Activated T-cell treated with anti-CD3 and anti-CD28 coated beads, Interleukin-2, amount 50 U/mL, for 72 hours (primary cell): ENCODE results near the gene ZFHX3. TPM values are rescaled to one million over a fixed set of nuclear protein-coding genes. Genes with fewer than 3 reads are reported as not detected.

Source experiments
- ATAC-seq, 2 donors: fragments of 150-1000 bp; cut with Tn5 transposase; replicated peaks in 1 of 2; 2 replicates each; pipeline ENCODE4 v1.10.0; 2021; ENCODE audit warnings: moderate library complexity in 2 of 2, mild to moderate bottlenecking in 1 of 2
- DNase-seq, 2 donors: peaks; one replicate each; pipeline ENCODE4 v3.0.0; 2021 to 2022; ENCODE audit warnings: mixed read lengths in 1 of 2
- H3K27ac Mint-ChIP-seq: one replicate; pipeline ENCODE4 v1.8.0; 2022; ENCODE audit warnings: mild to moderate bottlenecking, moderate library complexity, mixed read lengths
- H3K27me3 Mint-ChIP-seq: one replicate; pipeline ENCODE4 v1.8.0; 2022; ENCODE audit warnings: low read depth, mixed read lengths
- H3K36me3 Mint-ChIP-seq, 2 donors: one replicate each; pipeline ENCODE4 v1.8.0; 2022; ENCODE audit warnings: mixed read lengths in 2 of 2, mild to moderate bottlenecking in 1 of 2; ENCODE audit not compliant: insufficient read depth in 2 of 2
- H3K4me1 Mint-ChIP-seq: one replicate; pipeline ENCODE4 v1.8.0; 2022; ENCODE audit warnings: low read depth, mixed read lengths
- H3K4me3 Mint-ChIP-seq, 2 donors: one replicate each; pipeline ENCODE4 v1.8.0; 2022; ENCODE audit warnings: mild to moderate bottlenecking in 2 of 2, mixed read lengths in 2 of 2, moderate library complexity in 2 of 2
- H3K9me3 Mint-ChIP-seq, 2 donors: one replicate each; pipeline ENCODE4 v1.8.0; 2022; ENCODE audit warnings: mixed read lengths in 2 of 2
- total RNA-seq, 2 donors: library from RNA; stranded (reverse); gene quantifications; one replicate each; pipeline ENCODE4 v1.2.3, GENCODE V29; 2022

ZFHX3 gene
- total RNA-seq, 2 donors from 2014 or later: 0.35 to 1.0 TPM

DNA sequence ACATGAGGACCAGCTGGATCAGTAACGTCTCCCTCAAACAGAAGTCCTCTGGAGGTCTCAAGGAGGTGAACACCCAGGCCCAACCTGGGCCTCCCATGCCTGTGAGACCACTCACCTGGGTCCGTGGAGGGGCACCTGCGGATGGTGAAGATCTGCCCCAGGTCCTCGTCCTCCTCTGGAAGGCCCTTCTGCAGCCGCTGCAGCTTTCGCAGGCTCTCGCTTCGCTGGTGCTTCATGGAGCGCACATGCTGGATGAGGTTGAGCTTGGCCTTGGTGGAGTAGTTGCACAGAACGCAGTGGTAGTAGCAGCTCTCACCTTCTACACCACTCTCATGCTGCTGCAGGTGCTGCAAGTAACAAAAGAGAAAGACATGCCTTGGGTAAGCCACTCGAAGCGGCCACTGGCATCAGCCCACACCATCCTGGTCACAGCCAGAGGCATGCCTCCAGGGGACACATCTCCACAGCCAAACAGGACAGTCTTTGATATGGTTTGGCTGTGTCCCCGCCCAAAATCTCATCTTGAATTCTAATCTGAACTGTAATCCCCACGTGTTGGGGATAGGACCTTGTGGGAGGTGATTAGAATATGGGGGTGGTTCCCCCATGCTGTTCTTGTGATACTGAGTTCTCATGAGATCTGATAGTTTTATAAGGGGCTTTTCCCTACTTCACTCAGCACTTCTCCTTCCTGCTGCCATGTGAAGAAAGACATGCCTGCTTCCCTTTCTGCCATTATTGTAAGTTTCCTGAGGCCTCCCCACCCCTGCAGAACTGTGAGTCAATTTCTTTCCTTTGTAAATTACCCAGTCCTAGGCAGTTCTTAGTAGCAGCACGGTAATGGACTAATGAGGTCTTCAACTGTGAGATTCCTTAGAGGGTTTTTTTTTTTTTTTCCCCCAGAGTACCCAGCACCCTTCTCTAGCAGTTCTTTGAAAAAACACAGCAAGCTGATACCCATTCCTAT is 158.0 kb downstream of the ZFHX3 start:
- H3K36me3 Mint-ChIP-seq: peaks cover 0 to 4% of the 10 kb centered on the region in 2 donors
- DNase-seq (no peak), ATAC-seq (no peak)
- peaks cover 2 to 8% of the 10 kb centered on the region in 2 donors for H3K9me3 Mint-ChIP-seq
- H3K4me1 Mint-ChIP-seq: no peaks in the 10 kb centered on the region
- H3K27me3 Mint-ChIP-seq: no peaks in the 10 kb centered on the region
- no peak overlapping the region for H3K4me3 Mint-ChIP-seq
- no peak overlapping the region for H3K27ac Mint-ChIP-seq

DNA sequence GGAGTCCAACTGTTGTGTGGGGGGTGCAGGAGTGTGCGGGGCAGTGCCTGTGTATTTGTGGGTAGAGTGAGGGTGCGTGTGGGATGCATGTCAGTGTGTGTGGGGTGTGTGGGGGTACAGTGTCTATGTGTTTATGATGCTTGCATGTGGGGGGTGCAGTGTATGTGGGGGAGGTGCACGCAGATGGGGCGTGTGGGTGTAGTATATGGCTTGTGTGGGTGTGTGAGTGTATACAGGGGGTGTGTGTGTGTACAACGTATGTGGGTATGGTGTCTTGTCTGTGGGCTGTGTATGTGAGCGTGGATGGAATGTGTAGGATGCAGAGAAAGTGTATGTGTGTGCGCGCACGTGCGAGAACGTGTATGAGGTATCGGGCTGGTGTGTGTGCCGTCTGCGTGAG is 160.4 kb downstream of the ZFHX3 start:
- ATAC-seq (no peak), DNase-seq (no peak)
- H3K4me3 Mint-ChIP-seq: no peak overlapping the region
- H3K9me3 Mint-ChIP-seq: peaks cover 2 to 8% of the 10 kb centered on the region in 2 donors
- H3K36me3 Mint-ChIP-seq: peaks cover 0 to 4% of the 10 kb centered on the region in 2 donors
- H3K27me3 Mint-ChIP-seq: no peaks in the 10 kb centered on the region
- H3K27ac Mint-ChIP-seq: no peak overlapping the region
- H3K4me1 Mint-ChIP-seq: peaks cover 5% of the 10 kb centered on the region

- Mint-ChIP-seq H3K4me3 (no peak overlapping the region), H3K36me3 (peaks cover 0 to 4% of the 10 kb centered on the region in 2 donors), H3K9me3 (peaks cover 2 to 8% of the 10 kb centered on the region in 2 donors), H3K27ac (no peak overlapping the region), H3K27me3 (no peaks in the 10 kb centered on the region), H3K4me1 (peaks cover 5% of the 10 kb centered on the region)
- DNase-seq (no peak), ATAC-seq (no peak)
These were observed 161.5 kb downstream of the ZFHX3 start for GRCh38 chr16:72886346-72886974.

DNA sequence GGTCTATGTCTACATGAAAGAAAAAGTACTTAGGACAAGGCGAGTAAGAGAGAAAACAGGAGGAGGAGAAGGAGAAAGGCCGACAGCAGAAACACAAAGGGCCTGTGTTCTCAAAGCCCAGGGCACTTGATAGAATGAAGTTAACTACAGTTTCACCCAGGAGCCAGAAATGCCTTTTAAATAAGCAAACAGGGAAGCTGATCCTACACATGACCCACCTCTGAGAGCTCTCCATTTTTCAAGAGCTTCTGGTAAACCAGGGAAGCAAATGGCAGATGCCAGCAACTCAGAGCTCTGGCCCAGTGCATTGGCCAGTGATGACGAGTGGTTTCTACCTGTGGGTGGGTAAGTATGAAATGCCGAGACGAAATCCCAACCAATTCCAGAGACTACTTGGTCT is 163.4 kb downstream of the ZFHX3 start:
- Mint-ChIP-seq H3K36me3 (peaks cover 0 to 2% of the 10 kb centered on the region in 2 donors), H3K4me3 (no peak overlapping the region), H3K27ac (peak overlapping the region; percentile 52), H3K9me3 (peaks cover 0 to 2% of the 10 kb centered on the region in 2 donors), H3K4me1 (peaks cover 5% of the 10 kb centered on the region), H3K27me3 (no peaks in the 10 kb centered on the region)
- DNase-seq: no peak
- no peak for ATAC-seq

GRCh38 chr16:72884037-72884436 is 163.9 kb downstream of the ZFHX3 start:
- Mint-ChIP-seq H3K27me3 (no peaks in the 10 kb centered on the region), H3K4me1 (peaks cover 5% of the 10 kb centered on the region), H3K9me3 (no peaks in the 10 kb centered on the region), H3K4me3 (no peak overlapping the region), H3K27ac (peak overlapping the region; percentile 52), H3K36me3 (no peaks in the 10 kb centered on the region)
- no peak for DNase-seq
- ATAC-seq: peak in 1 of 2 donors; percentile 53

- DNase-seq (no peak), ATAC-seq (no peak)
- Mint-ChIP-seq H3K4me3 (no peak overlapping the region), H3K36me3 (no peaks in the 10 kb centered on the region), H3K27ac (no peak overlapping the region), H3K9me3 (no peaks in the 10 kb centered on the region), H3K4me1 (peaks cover 27% of the 10 kb centered on the region), H3K27me3 (no peaks in the 10 kb centered on the region)
These were observed 168.1 kb downstream of the ZFHX3 start for GRCh38 chr16:72879846-72880245.

DNA sequence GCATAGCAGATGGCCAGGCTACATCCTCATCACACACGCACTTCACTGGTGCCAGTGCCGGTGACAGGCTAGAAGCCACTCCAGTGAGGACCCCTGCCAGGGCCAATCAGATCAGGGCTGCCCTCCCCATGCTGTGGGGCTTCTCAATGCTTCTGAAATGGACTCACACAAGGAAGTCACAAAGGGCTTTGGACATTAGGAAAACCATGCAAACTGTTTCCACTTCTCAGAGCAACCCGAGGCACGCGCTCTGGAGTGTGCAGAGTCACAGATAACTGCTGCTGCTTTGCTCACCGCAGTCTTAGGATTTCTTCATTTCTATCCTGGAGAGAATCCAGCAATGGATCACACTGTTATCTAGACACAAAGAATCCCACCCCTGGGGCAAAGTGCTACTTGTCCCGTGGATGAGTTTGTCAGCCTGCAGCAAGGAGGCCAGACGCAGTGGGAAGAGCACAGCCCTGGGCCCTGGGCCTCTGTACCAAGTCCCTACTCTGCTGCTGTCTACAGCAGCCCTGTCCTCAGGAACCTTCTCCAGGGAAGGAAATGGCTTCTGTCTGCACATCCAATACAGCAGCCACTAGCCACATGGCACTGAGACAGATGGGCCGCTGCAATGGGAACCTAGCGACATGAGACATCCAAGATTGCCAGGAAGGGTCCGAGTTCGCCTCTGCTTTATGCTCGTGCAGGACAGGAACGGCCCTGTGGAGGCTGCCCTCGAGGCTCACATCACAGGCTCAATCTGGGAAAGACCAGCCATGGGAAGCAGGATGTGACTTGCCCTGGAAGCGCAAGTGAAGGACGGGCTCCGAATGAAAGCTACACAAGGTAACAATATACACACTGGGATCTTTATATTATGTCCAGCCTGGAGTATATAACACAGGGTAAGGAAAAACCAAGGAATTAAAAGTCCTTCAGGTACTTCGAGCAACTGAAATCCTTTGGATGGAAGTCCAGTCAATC is 169.3 kb downstream of the ZFHX3 start:
- Mint-ChIP-seq H3K36me3 (no peaks in the 10 kb centered on the region), H3K4me1 (peaks cover 24% of the 10 kb centered on the region), H3K9me3 (no peaks in the 10 kb centered on the region), H3K27ac (no peak overlapping the region), H3K4me3 (no peak overlapping the region), H3K27me3 (no peaks in the 10 kb centered on the region)
- ATAC-seq (no peak), DNase-seq (no peak)

DNA sequence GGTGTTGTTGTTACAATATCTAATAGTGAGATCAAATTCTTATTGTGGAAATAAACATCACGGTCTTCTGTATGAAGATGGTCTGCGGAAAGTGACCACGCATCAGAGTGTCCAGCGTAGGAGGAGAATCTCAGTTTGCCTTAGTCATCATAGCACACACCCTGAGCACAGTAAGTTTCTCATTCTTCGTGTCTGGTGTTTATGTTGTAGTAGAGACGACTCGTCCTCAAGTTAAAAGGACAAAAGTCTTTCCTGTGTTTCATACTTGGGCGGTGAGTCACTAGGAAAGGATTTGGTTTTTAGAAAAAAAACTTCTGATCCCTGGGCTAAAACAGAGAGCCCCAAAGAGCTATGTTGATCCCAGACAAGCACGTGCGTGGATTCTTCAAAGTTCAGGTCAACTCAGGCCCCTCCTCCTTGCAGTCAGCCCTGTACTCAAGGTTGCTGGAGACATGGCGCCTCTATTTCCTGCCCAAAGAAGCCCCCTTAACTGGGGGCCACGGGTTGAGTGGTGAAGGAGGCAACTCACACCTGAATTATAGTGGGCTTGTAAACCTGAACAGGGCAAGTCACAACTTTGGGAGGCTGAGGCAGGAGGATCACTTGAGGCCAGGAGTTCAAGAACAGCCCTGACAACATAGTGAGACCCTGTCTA is 170.4 kb downstream of the ZFHX3 start:
- no peak overlapping the region for H3K27ac Mint-ChIP-seq
- no peaks in the 10 kb centered on the region for H3K27me3 Mint-ChIP-seq
- no peak overlapping the region for H3K4me3 Mint-ChIP-seq
- no peaks in the 10 kb centered on the region for H3K36me3 Mint-ChIP-seq
- DNase-seq (no peak), ATAC-seq (no peak)
- no peaks in the 10 kb centered on the region for H3K9me3 Mint-ChIP-seq
- H3K4me1 Mint-ChIP-seq: peaks cover 22% of the 10 kb centered on the region

- H3K27ac Mint-ChIP-seq: no peak overlapping the region
- no peak overlapping the region for H3K4me3 Mint-ChIP-seq
- ATAC-seq (no peak), DNase-seq (no peak)
- H3K36me3 Mint-ChIP-seq: no peaks in the 10 kb centered on the region
- H3K4me1 Mint-ChIP-seq: peaks cover 22% of the 10 kb centered on the region
- no peaks in the 10 kb centered on the region for H3K27me3 Mint-ChIP-seq
- H3K9me3 Mint-ChIP-seq: no peaks in the 10 kb centered on the region
These were observed 171.0 kb downstream of the ZFHX3 start for GRCh38 chr16:72876981-72877373.

DNA sequence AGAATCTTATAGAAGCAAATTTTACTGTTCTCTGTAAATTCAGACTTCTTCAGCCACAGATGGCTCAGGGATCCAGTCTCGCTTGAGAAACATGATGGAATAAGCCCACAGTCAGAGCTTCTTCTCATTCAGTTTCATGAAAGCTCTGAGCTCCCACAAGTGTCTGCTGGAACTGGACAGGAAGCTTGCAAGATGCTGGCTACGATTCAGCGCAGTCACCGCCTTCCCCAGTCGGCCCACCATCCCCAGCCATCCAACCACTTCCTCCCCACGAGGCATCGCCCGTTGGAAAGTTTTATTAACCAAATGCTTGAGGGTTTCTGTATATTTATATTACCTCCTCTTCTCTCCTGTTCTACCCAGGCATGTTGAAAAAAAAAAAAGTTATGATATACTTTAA is 171.7 kb downstream of the ZFHX3 start:
- Mint-ChIP-seq H3K9me3 (no peaks in the 10 kb centered on the region), H3K4me1 (peaks cover 22% of the 10 kb centered on the region), H3K27me3 (no peaks in the 10 kb centered on the region), H3K4me3 (no peak overlapping the region), H3K36me3 (no peaks in the 10 kb centered on the region), H3K27ac (no peak overlapping the region)
- ATAC-seq (no peak), DNase-seq (peak; percentile 3 to 6)

GRCh38 chr16:72875291-72876031 is 172.5 kb downstream of the ZFHX3 start:
- H3K9me3 Mint-ChIP-seq: no peaks in the 10 kb centered on the region
- H3K27ac Mint-ChIP-seq: no peak overlapping the region
- H3K27me3 Mint-ChIP-seq: no peaks in the 10 kb centered on the region
- ATAC-seq: no peak
- no peak overlapping the region for H3K4me3 Mint-ChIP-seq
- DNase-seq: no peak
- no peaks in the 10 kb centered on the region for H3K36me3 Mint-ChIP-seq
- peaks cover 22% of the 10 kb centered on the region for H3K4me1 Mint-ChIP-seq

- Mint-ChIP-seq H3K4me1 (peaks cover 22% of the 10 kb centered on the region), H3K27me3 (no peaks in the 10 kb centered on the region)
- no peak for ATAC-seq
These were observed 174.1 kb downstream of the ZFHX3 start for GRCh38 chr16:72873853-72874252.

More at GRCh38 chr16:72873853-72874252, 174.1 kb downstream of the ZFHX3 start:
- DNase-seq: no peak
- peaks cover 0 to 1% of the 10 kb centered on the region in 2 donors for H3K9me3 Mint-ChIP-seq
- no peaks in the 10 kb centered on the region for H3K36me3 Mint-ChIP-seq
- no peak overlapping the region for H3K27ac Mint-ChIP-seq
- H3K4me3 Mint-ChIP-seq: no peak overlapping the region
